Measurements from ENCODE around the gene TTYH1. TPM values are rescaled to one million over a fixed set of nuclear protein-coding genes. Genes with fewer than 3 reads are reported as not detected.

Gene TTYH1
- total and polyA plus RNA-seq, 2 of the 4 experiments (the other 2 are of a cell fraction) = not detected

GRCh38 chr19:54383330-54383729, 31.9 kb upstream of the TTYH1 start:
- dilution Hi-C loops (cut with HindIII; ENCODE audit: low sequenced_read_pairs, unreplicated experiment) (no loop called here), in situ Hi-C loops (cut with MboI; ENCODE audit: low sequenced_read_pairs) (no loop called here)
- POLR2A ChIA-PET (ENCODE audit: unreplicated experiment) = no interaction called here

More at GRCh38 chr19:54383330-54383729, 31.9 kb upstream of the TTYH1 start:
- Histone ChIP-seq H2BK120ac (ENCODE audit: low read depth, low read length) (no peak overlapping the region), H3K9ac (ENCODE audit: low read depth, low read length) (no peak overlapping the region), H3K9me3 (ENCODE audit: control insufficient read depth, insufficient read depth, low read length) (0 out of 2 replicates have a peak, but pooled peaks cover 3% of the 10 kb centered on the region), H2AK5ac (ENCODE audit: low read depth, low read length) (no peak overlapping the region), H2BK5ac (ENCODE audit: low read depth, low read length, poor library complexity, severe bottlenecking) (no peak overlapping the region), H3K23ac (ENCODE audit: low read depth, low read length) (no peak overlapping the region), H2BK20ac (ENCODE audit: low read depth, low read length) (no peak overlapping the region), H3K4ac (ENCODE audit: low read depth, low read length) (no peak overlapping the region), H2BK15ac (ENCODE audit: low read depth, low read length) (no peak overlapping the region), H3K18ac (ENCODE audit: low read depth, low read length) (no peak overlapping the region), H3K4me3 (ENCODE audit: insufficient read depth, low read depth, low read length) (no peak overlapping the region), H4K8ac (ENCODE audit: low read depth in 2 of 2, low read length in 2 of 2) (no peak overlapping the region), H3K4me2 (ENCODE audit: low read depth, low read length) (no peak overlapping the region), H2AK9ac (replicated peaks; ENCODE audit: low read depth, low read length, poor library complexity) (no peak overlapping the region), H4K20me1 (ENCODE audit: insufficient read depth, low read length) (no peaks in the 10 kb centered on the region), H3K9me1 (ENCODE audit: insufficient read depth, low read length) (no peaks in the 10 kb centered on the region), H3K4me1 (ENCODE audit: control insufficient read depth, insufficient read depth, low read length) (no peaks in the 10 kb centered on the region), H2AFZ (replicated peaks; ENCODE audit: low read length, poor library complexity) (no peak overlapping the region), H4K5ac (ENCODE audit: low read depth, low read length) (no peak overlapping the region), H3K56ac (ENCODE audit: extremely low read depth, insufficient read depth, low read length) (no peak overlapping the region), H4K91ac (ENCODE audit: insufficient read depth, low read depth, low read length) (no peak overlapping the region), H3K79me1 (ENCODE audit: low read depth in 1 of 2, low read length in 2 of 2) (no peaks in the 10 kb centered on the region), H3K14ac (replicated peaks; ENCODE audit: low read depth, low read length) (no peak overlapping the region), H3K27ac (ENCODE audit: insufficient read depth, low read length) (no peak overlapping the region), H3K27me3 (ENCODE audit: control insufficient read depth, insufficient read depth, low read length) (no peaks in the 10 kb centered on the region), H3K36me3 (ENCODE audit: control insufficient read depth, insufficient read depth, low read length) (no peaks in the 10 kb centered on the region)
- no CpG with 5 or more reads among the region's 4 CpGs for WGBS, 2 experiments (ENCODE audit: extremely low coverage in 2 of 2, insufficient read length in 1 of 2)
- intact Hi-C loops (cut with micrococcal nuclease) = no loop called here
- ATAC-seq (ENCODE audit: low read depth) (no peak), DNase-seq (no peak)
- CTCF ChIA-PET = no interaction called here
- TF ChIP-seq MAFK (IDR thresholded peaks at IDR 0.05; ENCODE audit: low read depth, low read length) = no peak
- no peak for TF ChIP-seq FOS (IDR thresholded peaks at IDR 0.05; ENCODE audit: low read depth, low read length)
- no peak for TF ChIP-seq RFX5 (IDR thresholded peaks at IDR 0.05; ENCODE audit: low read depth, low read length)
- no peak for TF ChIP-seq MAZ (IDR thresholded peaks at IDR 0.05; ENCODE audit: borderline replicate concordance, low read depth, low read length)
- TF ChIP-seq CHD1 (IDR thresholded peaks at IDR 0.05; ENCODE audit: low read depth, low read length) = no peak
- no peak for TF ChIP-seq SMC3 (IDR thresholded peaks at IDR 0.05; ENCODE audit: low read depth, low read length)
- TF ChIP-seq RAD21 (IDR thresholded peaks at IDR 0.05; ENCODE audit: low read length) = no peak
- TF ChIP-seq CTCF (conservative IDR thresholded peaks at IDR 0.05; ENCODE audit: low read depth, low read length) = no peak
- no peak for TF ChIP-seq MXI1 (IDR thresholded peaks at IDR 0.05; ENCODE audit: borderline replicate concordance, low read depth, low read length)
- no peak for TF ChIP-seq BHLHE40 (IDR thresholded peaks at IDR 0.05; ENCODE audit: low read depth, low read length)
- TF ChIP-seq CEBPB (IDR thresholded peaks at IDR 0.05; ENCODE audit: low read depth, low read length) = no peak
- no peak for TF ChIP-seq NFE2L2 (IDR thresholded peaks at IDR 0.05; ENCODE audit: low read depth, low read length)
- no peak for TF ChIP-seq USF2 (IDR thresholded peaks at IDR 0.05; ENCODE audit: low read depth, low read length)
- TF ChIP-seq RCOR1 (IDR thresholded peaks at IDR 0.05; ENCODE audit: insufficient replicate concordance, low read length) = no peak
- no TSS peak for BruUV-seq (replicated peaks)

Measured in IMR-90 (cell line).